IMR-90 (cell line): ENCODE data around the gene NAIF1. TPM values are rescaled to one million over a fixed set of nuclear protein-coding genes. Genes with fewer than 3 reads are reported as not detected.

Source experiments
- ATAC-seq: fragments of 200-7000 bp; cut with Tn5 transposase; 2 replicates; pipeline ENCODE4 v1.9.1; 2020; ENCODE audit warnings: low read depth, mild to moderate bottlenecking, moderate library complexity
- BruUV-seq: library from RNA; stranded (reverse); fragments of 400-500 nt; replicated peaks from 2 replicates; lab custom pipeline; 2021; lab: Mats Ljungman, UMichigan
- CTCF ChIA-PET: fragments of 300-600 bp; formaldehyde crosslinking; extraction: SDS; loops from one replicate; lab custom pipeline; 2021; ENCODE audit warnings: antibody characterized with exemption; lab: Yijun Ruan, JAX
- POLR2A ChIA-PET: fragments of 300-600 bp; sonication (Branson Sonifier 250); formaldehyde crosslinking; loops from one replicate; lab custom pipeline; 2022; ENCODE audit warnings: antibody characterized with exemption; ENCODE audit not compliant: unreplicated experiment; lab: Charles Lee
- DNase-seq: peaks from one replicate; pipeline ENCODE4 v3.0.0; 2013
- H2AFZ ChIP-seq: replicated peaks from 2 replicates; pipeline ENCODE3; 2013; ENCODE audit warnings: low read length, mild to moderate bottlenecking; ENCODE audit not compliant: poor library complexity
- H2AK5ac ChIP-seq: 2 replicates; pipeline ENCODE4 v1.6.1; 2013; ENCODE audit warnings: low read depth, low read length, inconsistent platforms
- H2AK9ac ChIP-seq: replicated peaks from 2 replicates; pipeline ENCODE3; 2013; ENCODE audit warnings: mild to moderate bottlenecking, low read depth, low read length, moderate library complexity; ENCODE audit not compliant: poor library complexity
- H2BK120ac ChIP-seq: 2 replicates; pipeline ENCODE4 v1.6.1; 2013; ENCODE audit warnings: low read depth, low read length, inconsistent platforms
- H2BK15ac ChIP-seq: 3 replicates; pipeline ENCODE4 v1.6.1; 2013; ENCODE audit warnings: low read depth, low read length, inconsistent platforms
- H2BK20ac ChIP-seq: 2 replicates; pipeline ENCODE4 v1.6.1; 2013; ENCODE audit warnings: low read depth, mild to moderate bottlenecking, inconsistent platforms, low read length, moderate library complexity
- H2BK5ac ChIP-seq: 2 replicates; pipeline ENCODE4 v1.6.1; 2013; ENCODE audit warnings: mild to moderate bottlenecking, low read depth, low read length, inconsistent platforms; ENCODE audit not compliant: poor library complexity, severe bottlenecking
- H3K14ac ChIP-seq: replicated peaks from 2 replicates; pipeline ENCODE4 v1.6.1; 2013; ENCODE audit warnings: low read depth, low read length, inconsistent platforms
- H3K18ac ChIP-seq: 2 replicates; pipeline ENCODE4 v1.6.1; 2013; ENCODE audit warnings: low read depth, low read length, control low read depth
- H3K23ac ChIP-seq: 2 replicates; pipeline ENCODE4 v1.6.1; 2013; ENCODE audit warnings: low read depth, low read length, inconsistent platforms
- H3K27ac ChIP-seq: 2 replicates; pipeline ENCODE4 v1.5.1; 2013; ENCODE audit warnings: mild to moderate bottlenecking, control low read depth, low read length; ENCODE audit not compliant: insufficient read depth
- H3K27me3 ChIP-seq: 2 replicates; pipeline ENCODE4 v1.6.1; 2013; ENCODE audit warnings: low read length; ENCODE audit not compliant: control insufficient read depth, insufficient read depth
- H3K36me3 ChIP-seq: 2 replicates; pipeline ENCODE4 v1.6.1; 2013; ENCODE audit warnings: low read length, mixed read lengths; ENCODE audit not compliant: control insufficient read depth, insufficient read depth
- H3K4ac ChIP-seq: 2 replicates; pipeline ENCODE4 v1.6.1; 2013; ENCODE audit warnings: low read depth, low read length, inconsistent platforms
- H3K4me1 ChIP-seq: 2 replicates; pipeline ENCODE4 v1.6.1; 2013; ENCODE audit warnings: low read length, mixed read lengths; ENCODE audit not compliant: control insufficient read depth, insufficient read depth
- H3K4me2 ChIP-seq: 2 replicates; pipeline ENCODE4 v1.6.1; 2013; ENCODE audit warnings: low read depth, mild to moderate bottlenecking, control low read depth, low read length, moderate library complexity
- H3K4me3 ChIP-seq: 2 replicates; pipeline ENCODE4 v1.5.1; 2013; ENCODE audit warnings: low read depth, mild to moderate bottlenecking, control low read depth, low read length, moderate library complexity; ENCODE audit not compliant: insufficient read depth
- H3K56ac ChIP-seq: 2 replicates; pipeline ENCODE4 v1.6.1; 2013; ENCODE audit warnings: low read length, inconsistent platforms; ENCODE audit not compliant: insufficient read depth; ENCODE audit errors: extremely low read depth
- H3K79me1 ChIP-seq, 2 experiments: 2 replicates each; pipeline ENCODE4 v1.6.1; 2013; ENCODE audit warnings: low read length in 2 of 2, inconsistent platforms in 1 of 2, low read depth in 1 of 2
- H3K9ac ChIP-seq: 2 replicates; pipeline ENCODE4 v1.6.1; 2013; ENCODE audit warnings: low read depth, low read length, control low read depth
- H3K9me1 ChIP-seq: 2 replicates; pipeline ENCODE4 v1.6.1; 2013; ENCODE audit warnings: low read length, inconsistent platforms; ENCODE audit not compliant: insufficient read depth
- H3K9me3 ChIP-seq: 2 replicates; pipeline ENCODE4 v1.6.1; 2013; ENCODE audit warnings: low read length; ENCODE audit not compliant: control insufficient read depth, insufficient read depth
- H4K20me1 ChIP-seq: 2 replicates; pipeline ENCODE4 v1.6.1; 2013; ENCODE audit warnings: low read length, inconsistent platforms; ENCODE audit not compliant: insufficient read depth
- H4K5ac ChIP-seq: 2 replicates; pipeline ENCODE4 v1.6.1; 2013; ENCODE audit warnings: mild to moderate bottlenecking, low read depth, low read length, control low read depth
- H4K8ac ChIP-seq, 2 experiments: 2 replicates each; pipeline ENCODE4 v1.6.1; 2013; ENCODE audit warnings: low read depth in 2 of 2, low read length in 2 of 2, control low read depth in 1 of 2, inconsistent platforms in 1 of 2
- H4K91ac ChIP-seq: 2 replicates; pipeline ENCODE4 v1.6.1; 2013; ENCODE audit warnings: low read depth, low read length, inconsistent platforms; ENCODE audit not compliant: insufficient read depth
- BHLHE40 ChIP-seq: fragments of 150-350 bp; IDR thresholded peaks from 2 replicates; pipeline ENCODE4 v1.6.1; 2016; ENCODE audit warnings: mild to moderate bottlenecking, low read depth, low read length
- CEBPB ChIP-seq: IDR thresholded peaks from 2 replicates; pipeline ENCODE4 v1.6.1; 2012; ENCODE audit warnings: low read depth, low read length, improper control_type of control experiment
- CHD1 ChIP-seq: IDR thresholded peaks from 2 replicates; pipeline ENCODE4 v1.6.1; 2012; ENCODE audit warnings: low read depth, low read length, improper control_type of control experiment
- FOS ChIP-seq: fragments of 150-350 bp; IDR thresholded peaks from 2 replicates; pipeline ENCODE4 v1.6.1; 2016; ENCODE audit warnings: low read depth, low read length
- MAFK ChIP-seq: IDR thresholded peaks from 2 replicates; pipeline ENCODE4 v1.6.1; 2012; ENCODE audit warnings: low read depth, low read length, improper control_type of control experiment
- MAZ ChIP-seq: IDR thresholded peaks from 2 replicates; pipeline ENCODE4 v1.6.1; 2012; ENCODE audit warnings: low read depth, mild to moderate bottlenecking, low read length, improper control_type of control experiment, moderate library complexity, borderline replicate concordance
- MXI1 ChIP-seq: IDR thresholded peaks from 2 replicates; pipeline ENCODE4 v1.6.1; 2012; ENCODE audit warnings: low read depth, mild to moderate bottlenecking, low read length, moderate library complexity, borderline replicate concordance
- NFE2L2 ChIP-seq: fragments of 150-350 bp; IDR thresholded peaks from 2 replicates; pipeline ENCODE4 v1.6.1; 2016; ENCODE audit warnings: low read depth, mild to moderate bottlenecking, low read length
- RCOR1 ChIP-seq: IDR thresholded peaks from 2 replicates; pipeline ENCODE4 v1.6.1; 2012; ENCODE audit warnings: mild to moderate bottlenecking, low read length, improper control_type of control experiment; ENCODE audit not compliant: insufficient replicate concordance
- SMC3 ChIP-seq: fragments of 150-350 bp; IDR thresholded peaks from 2 replicates; pipeline ENCODE4 v1.6.1; 2016; ENCODE audit warnings: low read depth, mild to moderate bottlenecking, antibody characterized with exemption, low read length, moderate library complexity
- WGBS, 2 experiments: methylation state at CpG; one replicate each; pipeline versions ENCODE4 v1.1.5 to v1.1.7; 2013; ENCODE audit warnings: missing lambda C conversion rate in 2 of 2; ENCODE audit not compliant: insufficient read length in 1 of 2; ENCODE audit errors: extremely low coverage in 2 of 2; 5-methylcytosine and 5-hydroxymethylcytosine counted together
- dilution Hi-C: fragments of 300-500 bp; cut with HindIII; formaldehyde crosslinking; loops from one replicate; pipeline ENCODE4 v1.14.3; 2018; ENCODE audit warnings: low sequenced_read_pairs; ENCODE audit not compliant: unreplicated experiment
- in situ Hi-C: fragments of 300-500 bp; cut with MboI; formaldehyde crosslinking; loops from 3 replicates; pipeline ENCODE4 v1.14.3; 2019; ENCODE audit warnings: low sequenced_read_pairs, inconsistent platforms, mixed read lengths
- intact Hi-C: fragments of 100-400 bp; cut with micrococcal nuclease; formaldehyde crosslinking; loops from 2 replicates; pipeline ENCODE4 v1.10.0; 2022
- polyA plus RNA-seq, 3 experiments: library from polyadenylated mRNA; depleted of rRNA; stranded (reverse); fragments of >200 nt; gene quantifications; 2 replicates each; pipeline ENCODE4 v1.2.3, GENCODE V29; 2012; ENCODE audit warnings: low replicate concordance in 1 of 3
- total RNA-seq: library from RNA; depleted of rRNA; stranded (reverse); fragments of >200 nt; gene quantifications from 2 replicates; pipeline ENCODE4 v1.2.3, GENCODE V29; 2012
- TF ChIP-seq, protein P1 (sequence below): fragments of 150-350 bp; IDR thresholded peaks from 2 replicates; pipeline ENCODE4 v1.6.1; 2016; ENCODE audit warnings: low read depth, mild to moderate bottlenecking, low read length, moderate library complexity, borderline replicate concordance

The NAIF1 gene
- total and polyA plus RNA-seq, 2 of the 4 experiments (the other 2 are of a cell fraction), result 9.7 to 10.1 TPM

- H3K14ac ChIP-seq, result 0 out of 2 replicates have a peak overlapping the region, but pooled peaks have one; percentile 14
- 0% methylated on average over 1 of the region's 3 CpGs; no CpG with 5 or more reads in 1 of the 2 experiments for WGBS, 2 experiments
- no peak for TF ChIP-seq CHD1
- no peak for TF ChIP-seq MXI1
- TF ChIP-seq FOS, result peak; percentile 52; the same call in 1 of the 2 replicates
- TF ChIP-seq BHLHE40, result peak; percentile 36; the same call in 1 of the 2 replicates
- peak; percentile 80; the same call in 1 of the 2 replicates for TF ChIP-seq MAZ
- TF ChIP-seq CEBPB, result peak; percentile 85
- TF ChIP-seq NFE2L2, result peak; percentile 84
- TF ChIP-seq SMC3, result 0 out of 2 replicates have a peak, but pooled peaks have one; percentile 8
- TF ChIP-seq, protein P1, sequence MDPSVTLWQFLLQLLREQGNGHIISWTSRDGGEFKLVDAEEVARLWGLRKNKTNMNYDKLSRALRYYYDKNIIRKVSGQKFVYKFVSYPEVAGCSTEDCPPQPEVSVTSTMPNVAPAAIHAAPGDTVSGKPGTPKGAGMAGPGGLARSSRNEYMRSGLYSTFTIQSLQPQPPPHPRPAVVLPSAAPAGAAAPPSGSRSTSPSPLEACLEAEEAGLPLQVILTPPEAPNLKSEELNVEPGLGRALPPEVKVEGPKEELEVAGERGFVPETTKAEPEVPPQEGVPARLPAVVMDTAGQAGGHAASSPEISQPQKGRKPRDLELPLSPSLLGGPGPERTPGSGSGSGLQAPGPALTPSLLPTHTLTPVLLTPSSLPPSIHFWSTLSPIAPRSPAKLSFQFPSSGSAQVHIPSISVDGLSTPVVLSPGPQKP, result no peak
- peak; percentile 95 for TF ChIP-seq MAFK
- peak; percentile 97 for TF ChIP-seq RCOR1
- POLR2A ChIA-PET, result no interaction called here
- H3K23ac ChIP-seq, result peak overlapping the region; percentile 79; the same call in 1 of the 2 replicates
- no peaks in the 10 kb centered on the region for H3K27me3 ChIP-seq
- H3K27ac ChIP-seq, result peak overlapping the region; percentile 92; the same call in 1 of the 2 replicates
- DNase-seq (peak; percentile 98), ATAC-seq (peak; percentile 96)
- peaks cover 32% of the 10 kb centered on the region for H3K4me1 ChIP-seq
- peak overlapping the region; percentile 89 for H2BK5ac ChIP-seq
- peak overlapping the region; percentile 59 for H3K4me2 ChIP-seq
- dilution Hi-C loops (no loop called here), in situ Hi-C loops (no loop called here), intact Hi-C loops (loop anchor here (2.0 to 5.0 kb wide), 2 partner anchors 114 to 138 kb away; no protein-coding TSS in a partner anchor)
- peak overlapping the region; percentile 76; the same call in 1 of the 2 replicates for H3K4ac ChIP-seq
- H2AK9ac ChIP-seq, result no peak overlapping the region
- H4K91ac ChIP-seq, result peak overlapping the region; percentile 50; the same call in 1 of the 2 replicates
- peak overlapping the region; percentile 83 for H2BK20ac ChIP-seq
- no peak overlapping the region for H2AFZ ChIP-seq
- H2AK5ac ChIP-seq, result peak overlapping the region; percentile 65; the same call in 1 of the 2 replicates
- CTCF ChIA-PET, result interaction anchor here (0.6 kb wide), 1 partner anchor 37 kb away, joined by 3 read pairs; no protein-coding TSS in a partner anchor
- 0 out of 2 replicates have a peak overlapping the region, but pooled peaks have one; percentile 8 for H3K56ac ChIP-seq
- no peak overlapping the region; the same call in 2 of the 3 replicates for H2BK15ac ChIP-seq
- peaks cover 4 to 71% of the 10 kb centered on the region in 2 experiments; a peak in 3 of 4 replicates for H3K79me1 ChIP-seq
- no peak overlapping the region for H3K4me3 ChIP-seq
- H4K5ac ChIP-seq, result peak overlapping the region; percentile 22; the same call in 1 of the 2 replicates
- peak overlapping the region; percentile 73; the same call in 1 of the 2 replicates for H2BK120ac ChIP-seq
- no peaks in the 10 kb centered on the region for H3K36me3 ChIP-seq
- H3K9ac ChIP-seq, result peak overlapping the region; percentile 33; the same call in 1 of the 2 replicates
- H3K9me1 ChIP-seq, result peaks cover 13% of the 10 kb centered on the region
- no peaks in the 10 kb centered on the region for H3K9me3 ChIP-seq
- peak overlapping the region; percentile 33 for H3K18ac ChIP-seq
- no TSS peak for BruUV-seq
- H4K20me1 ChIP-seq, result peaks cover 11% of the 10 kb centered on the region
- peak overlapping the region in 1 of 2 experiments; percentile 59; a peak in 2 of 4 replicates for H4K8ac ChIP-seq
Observed at GRCh38 chr9:128081056-128081455, 13.9 kb upstream of the NAIF1 start.
